ENCODE data around the gene ETS2. TPM values are rescaled to one million over a fixed set of nuclear protein-coding genes. Genes with fewer than 3 reads are reported as not detected.

Gene ETS2
- total and polyA plus RNA-seq, 12 donors, result 15.1 to 66.8 (median 44.6) TPM

- intact Hi-C loops (cut with DNase I), result no loop called here
Measured at GRCh38 chr21:38790961-38791360, 14.8 kb upstream of the ETS2 start.

GRCh38 chr21:38792676-38793459, 12.9 kb upstream of the ETS2 start:
- no peaks in the 10 kb centered on the region for H3K36me3 ChIP-seq (replicated peaks in 1 of 2)
- WGBS, 4 donors, result 77 to 84% (median 80%) methylated on average over 5 of the region's 5 CpGs
- H3K4me1 ChIP-seq (replicated peaks in 1 of 2), result no peaks in the 10 kb centered on the region
- H3K4me3 ChIP-seq, result no peak overlapping the region
- DNase-seq, result no peak
- TF ChIP-seq CTCF (IDR thresholded peaks at IDR 0.05) (no peak), POLR2A (IDR thresholded peaks at IDR 0.05) (no peak)
- intact Hi-C loops (cut with DNase I), result no loop called here
- no peak overlapping the region for H3K27ac ChIP-seq
- no peaks in the 10 kb centered on the region for H3K27me3 ChIP-seq
- no peaks in the 10 kb centered on the region for H3K9me3 ChIP-seq (replicated peaks in 1 of 3)

More at GRCh38 chr21:38790961-38791360, 14.8 kb upstream of the ETS2 start:
- DNase-seq, result no peak
- Histone ChIP-seq H3K36me3 (replicated peaks in 1 of 2) (no peaks in the 10 kb centered on the region), H3K9me3 (replicated peaks in 1 of 3) (no peaks in the 10 kb centered on the region), H3K27ac (no peak overlapping the region), H3K4me3 (no peak overlapping the region), H3K4me1 (replicated peaks in 1 of 2) (no peaks in the 10 kb centered on the region), H3K27me3 (no peaks in the 10 kb centered on the region)
- no peak for TF ChIP-seq CTCF (IDR thresholded peaks at IDR 0.05)
- TF ChIP-seq POLR2A (IDR thresholded peaks at IDR 0.05), result no peak
- 63 to 69% (median 67%) methylated on average over 4 of the region's 4 CpGs for WGBS, 4 donors

- TF ChIP-seq CTCF (IDR thresholded peaks at IDR 0.05), result no peak
- TF ChIP-seq POLR2A (IDR thresholded peaks at IDR 0.05), result no peak
- no peaks in the 10 kb centered on the region for H3K36me3 ChIP-seq (replicated peaks in 1 of 2)
- H3K4me1 ChIP-seq (replicated peaks in 1 of 2), result no peaks in the 10 kb centered on the region
- H3K9me3 ChIP-seq (replicated peaks in 1 of 3), result no peaks in the 10 kb centered on the region
- no peak for DNase-seq
- no peaks in the 10 kb centered on the region for H3K27me3 ChIP-seq
- 79 to 84% (median 81%) methylated on average over 15 to 16 of the region's 16 CpGs for WGBS, 4 donors
- H3K27ac ChIP-seq, result no peak overlapping the region
- H3K4me3 ChIP-seq, result no peak overlapping the region
- intact Hi-C loops (cut with DNase I), result no loop called here
Measured at GRCh38 chr21:38793926-38794713, 11.6 kb upstream of the ETS2 start.

GRCh38 chr21:38794978-38795377, 10.8 kb upstream of the ETS2 start:
- H3K4me1 ChIP-seq (replicated peaks in 1 of 2), result no peaks in the 10 kb centered on the region
- H3K4me3 ChIP-seq, result no peak overlapping the region
- no peak for DNase-seq
- intact Hi-C loops (cut with DNase I), result no loop called here
- no peak overlapping the region for H3K27ac ChIP-seq
- no peaks in the 10 kb centered on the region for H3K9me3 ChIP-seq (replicated peaks in 1 of 3)
- 80 to 92% (median 87%) methylated on average over 6 of the region's 6 CpGs for whole genome bisulfite sequencing, 4 donors
- H3K36me3 ChIP-seq (replicated peaks in 1 of 2), result no peaks in the 10 kb centered on the region
- TF ChIP-seq POLR2A (IDR thresholded peaks at IDR 0.05) (no peak), CTCF (IDR thresholded peaks at IDR 0.05) (no peak)
- H3K27me3 ChIP-seq, result no peaks in the 10 kb centered on the region
